ENCODE results near the gene SCN7A.

The SCN7A gene

DNA sequence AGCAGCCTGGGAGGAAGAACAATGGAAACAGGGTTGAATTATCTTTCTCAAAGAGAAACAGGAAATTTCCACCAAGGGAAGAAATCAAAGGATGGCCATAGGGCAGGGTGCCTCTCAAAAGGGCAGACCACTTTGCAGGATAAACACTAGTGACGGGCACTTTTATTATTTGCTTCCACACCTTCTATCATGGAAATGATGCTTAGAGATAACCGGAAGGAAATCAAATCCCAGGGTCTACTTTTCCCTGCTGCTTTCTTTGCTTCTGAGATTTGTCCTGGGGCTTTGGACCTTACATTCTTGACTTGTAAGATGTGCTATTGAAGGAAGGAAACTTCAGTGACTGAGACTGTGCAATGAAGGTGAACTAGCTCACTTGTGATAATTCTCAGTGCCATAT lies 117.2 kb downstream of the SCN7A start:
- Histone ChIP-seq H3K36me3 (ENCODE audit: control insufficient read depth in 1 of 2, insufficient read depth in 2 of 2, low read length in 2 of 2) (no peaks in the 10 kb centered on the region), H3K4me1 (ENCODE audit: control insufficient read depth in 1 of 2, insufficient read depth in 2 of 2, low read length in 2 of 2) (peaks cover 10 to 11% of the 10 kb centered on the region in 2 donors), H3K9me3 (ENCODE audit: control insufficient read depth in 1 of 2, low read length in 2 of 2) (no peaks in the 10 kb centered on the region), H3K27ac (ENCODE audit: low read depth, low read length) (no peak overlapping the region), H3K27me3 (ENCODE audit: control insufficient read depth in 1 of 2, insufficient read depth in 2 of 2, low read length in 2 of 2) (peaks cover 0 to 4% of the 10 kb centered on the region in 2 donors), H3K4me3 (ENCODE audit: low read depth in 1 of 2, low read length in 2 of 2) (no peak overlapping the region), H3K9ac (ENCODE audit: low read depth in 1 of 2, low read length in 2 of 2) (no peak overlapping the region)

DNA sequence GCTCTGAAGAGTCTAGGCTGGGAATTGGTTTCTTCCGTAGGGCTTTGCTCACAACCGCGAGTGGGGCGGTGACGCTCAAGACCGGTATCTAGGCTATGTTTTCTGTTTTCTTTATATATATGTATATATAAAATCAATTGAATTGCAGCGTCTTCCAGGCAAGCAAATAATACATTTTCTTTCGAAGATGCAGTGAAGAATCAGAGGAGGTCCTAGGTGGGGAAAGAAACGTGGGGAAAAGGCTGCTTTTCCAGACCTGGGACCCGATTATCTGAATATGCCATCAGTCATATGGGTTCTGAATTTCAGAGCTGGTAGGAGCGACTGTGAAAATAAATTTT lies 117.6 kb downstream of the SCN7A start:
- H3K36me3 ChIP-seq (ENCODE audit: control insufficient read depth in 1 of 2, insufficient read depth in 2 of 2, low read length in 2 of 2) = no peaks in the 10 kb centered on the region
- H3K4me3 ChIP-seq (ENCODE audit: low read depth in 1 of 2, low read length in 2 of 2) = peak overlapping the region; percentile 68 to 75
- peaks cover 0 to 4% of the 10 kb centered on the region in 2 donors for H3K27me3 ChIP-seq (ENCODE audit: control insufficient read depth in 1 of 2, insufficient read depth in 2 of 2, low read length in 2 of 2)
- H3K9ac ChIP-seq (ENCODE audit: low read depth in 1 of 2, low read length in 2 of 2) = no peak overlapping the region
- H3K4me1 ChIP-seq (ENCODE audit: control insufficient read depth in 1 of 2, insufficient read depth in 2 of 2, low read length in 2 of 2) = peaks cover 10 to 11% of the 10 kb centered on the region in 2 donors
- H3K27ac ChIP-seq (ENCODE audit: low read depth, low read length) = no peak overlapping the region
- H3K9me3 ChIP-seq (ENCODE audit: control insufficient read depth in 1 of 2, low read length in 2 of 2) = no peaks in the 10 kb centered on the region

DNA sequence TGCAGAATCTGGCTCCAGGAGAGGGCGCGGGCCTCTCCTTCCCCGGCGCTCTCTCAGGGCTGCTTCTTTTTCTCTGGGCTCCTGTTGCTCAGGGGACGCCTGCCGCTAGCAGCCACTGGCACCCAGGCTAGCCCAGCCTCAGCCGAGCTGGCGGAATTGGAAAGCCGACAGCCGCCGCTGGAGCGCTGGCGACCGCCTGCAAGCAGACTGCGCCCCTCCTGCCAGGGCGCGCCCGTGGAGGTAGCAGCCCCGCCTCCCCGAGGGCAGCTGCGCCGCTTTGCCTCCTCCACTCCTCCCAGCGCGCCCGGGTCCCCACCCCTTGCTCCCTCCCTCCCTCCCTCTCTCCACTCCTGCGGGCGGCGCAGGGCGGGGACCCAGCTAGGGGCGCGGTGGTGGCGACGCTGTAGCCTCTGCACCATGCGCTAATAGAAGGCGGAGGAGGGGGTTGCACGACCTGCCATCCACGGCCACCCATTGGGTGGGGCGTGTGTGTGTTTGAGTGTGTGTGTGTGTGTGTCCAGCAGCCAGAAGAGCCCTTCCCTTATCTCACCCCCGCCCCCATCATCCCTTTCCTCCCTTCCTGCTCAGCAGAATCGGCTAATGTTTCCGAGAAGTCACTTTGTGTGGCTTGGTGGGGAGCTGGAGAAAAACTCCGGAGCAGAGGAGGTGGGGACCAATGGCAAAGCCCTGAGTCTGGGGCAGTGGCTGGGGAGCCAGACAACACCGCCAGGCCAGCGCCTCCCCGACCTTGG lies 118.1 kb downstream of the SCN7A start, which contains the start of gene SCN9A:
TSS of gene SCN9A (minus strand) at position 209 of the 752 bp plus-strand sequence. CDS start 64,188 bp downstream, outside the sequence.
- no peaks in the 10 kb centered on the region for H3K9me3 ChIP-seq (ENCODE audit: control insufficient read depth in 1 of 2, low read length in 2 of 2)
- no peaks in the 10 kb centered on the region for H3K36me3 ChIP-seq (ENCODE audit: control insufficient read depth in 1 of 2, insufficient read depth in 2 of 2, low read length in 2 of 2)
- peak within 1 kb of the TSS; percentile 68 to 75 for H3K4me3 ChIP-seq (ENCODE audit: low read depth in 1 of 2, low read length in 2 of 2)
- H3K4me1 ChIP-seq (ENCODE audit: control insufficient read depth in 1 of 2, insufficient read depth in 2 of 2, low read length in 2 of 2) = peaks cover 10 to 11% of the 10 kb centered on the region in 2 donors
- no peak within 1 kb of the TSS for H3K9ac ChIP-seq (ENCODE audit: low read depth in 1 of 2, low read length in 2 of 2)
- H3K27me3 ChIP-seq (ENCODE audit: control insufficient read depth in 1 of 2, insufficient read depth in 2 of 2, low read length in 2 of 2) = peaks cover 0 to 4% of the 10 kb centered on the region in 2 donors
- no peak within 1 kb of the TSS for H3K27ac ChIP-seq (ENCODE audit: low read depth, low read length)

DNA sequence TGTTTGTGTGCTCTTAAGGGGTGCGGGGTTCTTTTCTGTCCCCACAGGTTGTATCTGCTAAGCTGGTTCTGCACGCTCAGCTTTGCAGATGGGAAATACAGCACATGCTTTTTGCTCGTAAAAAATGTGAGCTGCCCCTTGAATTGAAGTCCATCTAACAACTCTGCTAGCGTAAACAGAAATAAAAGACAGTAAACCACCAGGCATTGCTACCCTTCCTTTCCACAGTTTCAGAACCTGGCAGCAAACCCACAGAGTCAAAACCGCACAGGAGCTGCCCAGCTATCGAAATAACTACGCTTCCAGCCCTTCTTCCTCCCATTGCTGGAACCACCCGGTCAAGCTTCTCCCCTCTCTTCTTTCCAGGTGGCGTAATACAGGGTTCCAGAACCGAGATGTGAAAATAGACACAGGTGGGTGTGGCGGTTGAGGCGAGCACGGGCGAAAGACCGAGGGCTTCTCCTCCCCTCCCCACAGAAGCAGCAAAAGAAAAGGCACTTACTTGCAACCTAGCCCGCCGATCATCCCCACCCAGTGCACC lies 118.8 kb downstream of the SCN7A start:
- Histone ChIP-seq H3K4me1 (ENCODE audit: control insufficient read depth in 1 of 2, insufficient read depth in 2 of 2, low read length in 2 of 2) (peaks cover 10 to 11% of the 10 kb centered on the region in 2 donors), H3K27ac (ENCODE audit: low read depth, low read length) (no peak overlapping the region), H3K4me3 (ENCODE audit: low read depth in 1 of 2, low read length in 2 of 2) (peak overlapping the region; percentile 68 to 75), H3K36me3 (ENCODE audit: control insufficient read depth in 1 of 2, insufficient read depth in 2 of 2, low read length in 2 of 2) (no peaks in the 10 kb centered on the region), H3K27me3 (ENCODE audit: control insufficient read depth in 1 of 2, insufficient read depth in 2 of 2, low read length in 2 of 2) (peaks cover 0 to 4% of the 10 kb centered on the region in 2 donors), H3K9me3 (ENCODE audit: control insufficient read depth in 1 of 2, low read length in 2 of 2) (no peaks in the 10 kb centered on the region), H3K9ac (ENCODE audit: low read depth in 1 of 2, low read length in 2 of 2) (no peak overlapping the region)

DNA sequence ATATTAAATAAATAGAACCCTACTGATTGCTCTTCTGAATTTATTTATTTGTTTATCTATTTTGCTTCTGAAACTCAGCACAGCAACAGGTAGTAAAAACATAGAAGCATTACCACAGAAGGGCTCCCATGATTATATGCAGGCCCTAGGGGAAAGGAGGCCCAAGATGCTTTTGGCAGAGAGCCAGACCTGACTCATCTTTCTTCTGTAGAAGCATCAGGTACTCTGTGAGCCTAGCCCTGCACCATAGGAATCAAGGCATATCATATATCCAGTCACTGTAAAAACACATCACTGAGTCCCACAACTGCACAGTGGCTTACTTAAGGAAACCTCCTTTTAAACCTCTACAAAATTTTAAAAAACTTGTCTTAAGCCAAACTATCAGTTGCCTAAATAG lies 120.1 kb downstream of the SCN7A start:
- Histone ChIP-seq H3K9ac (ENCODE audit: low read depth in 1 of 2, low read length in 2 of 2) (no peak overlapping the region), H3K4me3 (ENCODE audit: low read depth in 1 of 2, low read length in 2 of 2) (no peak overlapping the region), H3K4me1 (ENCODE audit: control insufficient read depth in 1 of 2, insufficient read depth in 2 of 2, low read length in 2 of 2) (peaks cover 10 to 11% of the 10 kb centered on the region in 2 donors), H3K27ac (ENCODE audit: low read depth, low read length) (no peak overlapping the region), H3K36me3 (ENCODE audit: control insufficient read depth in 1 of 2, insufficient read depth in 2 of 2, low read length in 2 of 2) (no peaks in the 10 kb centered on the region), H3K27me3 (ENCODE audit: control insufficient read depth in 1 of 2, insufficient read depth in 2 of 2, low read length in 2 of 2) (peaks cover 0 to 4% of the 10 kb centered on the region in 2 donors), H3K9me3 (ENCODE audit: control insufficient read depth in 1 of 2, low read length in 2 of 2) (no peaks in the 10 kb centered on the region)

DNA sequence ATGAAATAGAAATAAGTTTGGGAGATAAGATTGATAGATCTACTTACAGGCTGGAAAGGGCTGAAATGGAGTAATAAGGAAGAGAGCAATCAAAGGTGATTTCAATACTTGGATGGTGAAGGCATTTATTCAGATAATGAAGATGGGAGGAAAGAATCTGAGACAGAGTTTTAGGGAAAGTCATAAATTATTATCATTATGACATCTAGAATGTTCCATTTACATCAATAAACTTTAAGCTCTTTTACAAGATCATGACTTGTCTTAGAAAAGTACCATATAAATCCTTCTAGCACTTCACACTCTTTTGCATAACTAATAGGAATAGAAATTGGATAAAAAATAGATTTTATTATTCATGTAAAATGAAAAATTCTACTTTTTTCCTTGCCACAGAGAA lies 120.5 kb downstream of the SCN7A start:
- Histone ChIP-seq H3K27me3 (ENCODE audit: control insufficient read depth in 1 of 2, insufficient read depth in 2 of 2, low read length in 2 of 2) (peaks cover 0 to 4% of the 10 kb centered on the region in 2 donors), H3K9ac (ENCODE audit: low read depth in 1 of 2, low read length in 2 of 2) (no peak overlapping the region), H3K27ac (ENCODE audit: low read depth, low read length) (no peak overlapping the region), H3K4me1 (ENCODE audit: control insufficient read depth in 1 of 2, insufficient read depth in 2 of 2, low read length in 2 of 2) (peaks cover 10 to 11% of the 10 kb centered on the region in 2 donors), H3K4me3 (ENCODE audit: low read depth in 1 of 2, low read length in 2 of 2) (no peak overlapping the region), H3K9me3 (ENCODE audit: control insufficient read depth in 1 of 2, low read length in 2 of 2) (no peaks in the 10 kb centered on the region), H3K36me3 (ENCODE audit: control insufficient read depth in 1 of 2, insufficient read depth in 2 of 2, low read length in 2 of 2) (no peaks in the 10 kb centered on the region)

DNA sequence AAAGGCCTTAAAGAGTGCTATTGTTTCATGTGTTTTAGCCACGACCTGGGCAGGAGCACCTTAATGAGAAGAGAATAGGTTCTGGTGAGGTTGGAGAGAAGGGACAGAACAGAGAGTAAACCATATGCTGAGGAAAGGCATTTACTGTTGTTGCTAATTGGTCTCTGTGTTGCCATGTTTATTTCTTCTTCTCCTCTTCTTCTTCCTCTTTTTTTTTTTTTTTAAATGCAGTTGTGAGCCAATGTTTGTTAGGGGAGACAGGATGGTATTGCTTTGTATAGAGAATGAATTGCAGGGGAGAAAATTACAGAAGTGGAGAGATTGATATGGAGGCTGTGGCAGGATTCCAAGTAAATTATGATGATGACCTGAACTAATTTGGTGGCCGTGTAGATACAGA lies 120.9 kb downstream of the SCN7A start:
- Histone ChIP-seq H3K9ac (ENCODE audit: low read depth in 1 of 2, low read length in 2 of 2) (no peak overlapping the region), H3K27ac (ENCODE audit: low read depth, low read length) (no peak overlapping the region), H3K9me3 (ENCODE audit: control insufficient read depth in 1 of 2, low read length in 2 of 2) (no peaks in the 10 kb centered on the region)

DNA sequence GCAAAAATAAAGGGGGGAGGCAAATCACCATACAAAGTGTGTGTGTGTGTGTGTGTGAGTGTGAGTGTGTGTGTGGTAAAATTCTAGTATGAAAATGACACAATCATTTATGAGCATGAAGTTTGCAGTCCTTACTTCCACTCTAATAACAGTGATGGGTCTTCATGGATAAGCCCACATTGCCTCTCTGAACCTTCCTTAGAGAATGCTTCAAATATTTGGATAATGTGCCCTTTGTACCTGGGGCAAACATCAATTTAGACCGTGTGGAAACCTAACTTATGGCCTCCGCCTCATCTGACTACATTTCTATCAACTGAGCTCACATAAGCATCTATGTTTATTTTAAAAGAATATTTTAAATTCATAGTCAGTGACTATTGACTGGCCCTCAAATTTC lies 122.0 kb downstream of the SCN7A start:
- Histone ChIP-seq H3K27me3 (ENCODE audit: control insufficient read depth in 1 of 2, insufficient read depth in 2 of 2, low read length in 2 of 2) (peaks cover 0 to 3% of the 10 kb centered on the region in 2 donors), H3K9ac (ENCODE audit: low read depth in 1 of 2, low read length in 2 of 2) (no peak overlapping the region), H3K9me3 (ENCODE audit: control insufficient read depth in 1 of 2, low read length in 2 of 2) (no peaks in the 10 kb centered on the region), H3K4me3 (ENCODE audit: low read depth in 1 of 2, low read length in 2 of 2) (no peak overlapping the region), H3K4me1 (ENCODE audit: control insufficient read depth in 1 of 2, insufficient read depth in 2 of 2, low read length in 2 of 2) (peaks cover 10 to 11% of the 10 kb centered on the region in 2 donors), H3K36me3 (ENCODE audit: control insufficient read depth in 1 of 2, insufficient read depth in 2 of 2, low read length in 2 of 2) (no peaks in the 10 kb centered on the region), H3K27ac (ENCODE audit: low read depth, low read length) (no peak overlapping the region)

More for the DNA sequence above, 120.9 kb downstream of the SCN7A start:
- peaks cover 0 to 4% of the 10 kb centered on the region in 2 donors for H3K27me3 ChIP-seq (ENCODE audit: control insufficient read depth in 1 of 2, insufficient read depth in 2 of 2, low read length in 2 of 2)
- H3K36me3 ChIP-seq (ENCODE audit: control insufficient read depth in 1 of 2, insufficient read depth in 2 of 2, low read length in 2 of 2) = no peaks in the 10 kb centered on the region
- no peak overlapping the region for H3K4me3 ChIP-seq (ENCODE audit: low read depth in 1 of 2, low read length in 2 of 2)
- H3K4me1 ChIP-seq (ENCODE audit: control insufficient read depth in 1 of 2, insufficient read depth in 2 of 2, low read length in 2 of 2) = peaks cover 10 to 11% of the 10 kb centered on the region in 2 donors

DNA sequence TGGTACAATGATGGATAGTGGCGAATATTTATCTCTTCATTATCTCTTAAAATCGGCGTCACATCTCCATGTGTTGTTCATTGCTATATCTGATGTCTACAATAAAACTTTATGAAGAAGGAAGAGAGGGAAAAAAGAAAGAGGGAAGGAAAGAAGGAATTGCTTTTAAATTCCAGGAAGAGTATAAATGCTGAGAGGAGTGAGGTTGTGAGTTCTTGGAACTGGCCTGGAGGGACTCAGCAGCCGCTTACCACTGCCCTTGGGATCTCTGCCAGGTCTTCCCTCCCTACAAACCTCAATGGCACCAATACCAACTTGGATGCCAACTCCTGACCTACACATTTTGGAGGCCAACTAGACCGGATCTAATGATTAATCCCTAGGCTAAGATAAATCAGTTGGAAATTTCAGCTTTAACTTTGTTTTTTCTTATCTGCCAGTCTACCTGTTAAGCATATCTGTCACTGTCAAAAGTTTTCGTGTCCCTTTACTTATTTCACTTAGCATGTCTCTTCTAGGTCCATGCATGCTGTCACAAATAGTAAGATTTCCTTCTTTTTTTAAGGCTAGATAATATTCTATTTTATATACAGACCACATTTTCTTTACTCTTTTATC lies 128.1 kb downstream of the SCN7A start:
- Histone ChIP-seq H3K36me3 (ENCODE audit: control insufficient read depth in 1 of 2, insufficient read depth in 2 of 2, low read length in 2 of 2) (no peaks in the 10 kb centered on the region), H3K4me3 (ENCODE audit: low read depth in 1 of 2, low read length in 2 of 2) (no peak overlapping the region), H3K9me3 (ENCODE audit: control insufficient read depth in 1 of 2, low read length in 2 of 2) (no peaks in the 10 kb centered on the region), H3K27me3 (ENCODE audit: control insufficient read depth in 1 of 2, insufficient read depth in 2 of 2, low read length in 2 of 2) (no peaks in the 10 kb centered on the region), H3K9ac (ENCODE audit: low read depth in 1 of 2, low read length in 2 of 2) (no peak overlapping the region), H3K27ac (ENCODE audit: low read depth, low read length) (no peak overlapping the region), H3K4me1 (ENCODE audit: control insufficient read depth in 1 of 2, insufficient read depth in 2 of 2, low read length in 2 of 2) (no peaks in the 10 kb centered on the region)

DNA sequence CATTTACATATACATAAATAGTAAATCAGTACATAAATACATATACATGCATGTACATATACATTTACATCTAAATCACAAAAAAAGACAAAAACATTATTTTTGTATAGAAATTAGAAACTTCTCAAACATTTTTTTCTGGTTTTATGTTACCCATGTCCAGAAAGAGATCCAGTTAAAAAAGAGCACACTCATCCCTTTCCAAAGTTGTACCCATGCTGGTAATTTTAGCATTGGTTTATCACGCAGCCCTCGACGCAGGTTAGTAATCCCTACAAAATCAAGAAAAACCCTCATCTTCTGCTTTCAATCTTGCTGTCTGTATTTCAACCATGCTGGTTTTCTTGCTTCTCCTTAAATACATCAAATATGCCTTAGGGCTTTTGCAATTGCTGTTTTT lies 128.8 kb downstream of the SCN7A start:
- no peak overlapping the region for H3K9ac ChIP-seq (ENCODE audit: low read depth in 1 of 2, low read length in 2 of 2)
- no peaks in the 10 kb centered on the region for H3K4me1 ChIP-seq (ENCODE audit: control insufficient read depth in 1 of 2, insufficient read depth in 2 of 2, low read length in 2 of 2)
- H3K4me3 ChIP-seq (ENCODE audit: low read depth in 1 of 2, low read length in 2 of 2) = no peak overlapping the region
- H3K27me3 ChIP-seq (ENCODE audit: control insufficient read depth in 1 of 2, insufficient read depth in 2 of 2, low read length in 2 of 2) = no peaks in the 10 kb centered on the region
- no peaks in the 10 kb centered on the region for H3K36me3 ChIP-seq (ENCODE audit: control insufficient read depth in 1 of 2, insufficient read depth in 2 of 2, low read length in 2 of 2)
- H3K27ac ChIP-seq (ENCODE audit: low read depth, low read length) = no peak overlapping the region
- H3K9me3 ChIP-seq (ENCODE audit: control insufficient read depth in 1 of 2, low read length in 2 of 2) = no peaks in the 10 kb centered on the region
